ENCODE measurements around the gene MYOF. TPM values are rescaled to one million over a fixed set of nuclear protein-coding genes. Genes with fewer than 3 reads are reported as not detected.

Gene MYOF
- total and polyA plus RNA-seq, 7 experiments from 2014 or later: 0.57 to 31.2 (median 1.5) TPM; not detected in 2

DNA sequence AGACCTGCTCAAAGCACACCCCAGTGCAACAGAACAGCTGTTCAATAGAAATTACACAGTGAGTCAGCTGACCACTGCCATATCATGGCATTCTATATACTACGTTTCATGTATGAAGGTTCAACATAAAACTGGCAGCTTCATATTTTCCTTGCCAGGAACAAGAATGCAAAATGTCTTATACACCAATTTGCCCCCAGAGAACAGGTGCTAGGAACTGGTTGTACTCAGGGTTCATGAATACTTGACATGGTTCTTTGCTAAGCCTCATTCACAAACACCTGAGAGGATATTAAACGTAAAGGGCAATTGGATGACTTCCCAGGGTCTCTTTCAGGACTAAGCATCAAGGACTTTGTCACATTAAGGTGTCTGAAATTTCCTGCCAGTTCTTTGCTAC lies 6.9 kb downstream of the MYOF start:
- intact Hi-C loops (cut with micrococcal nuclease): no loop called here
- H3K36me3 ChIP-seq (ENCODE audit: control insufficient read depth in 2 of 3, insufficient read depth in 3 of 3, low read length in 3 of 3): no peaks in the 10 kb centered on the region
- ChIA-PET POLR2A (no interaction called here), CTCF (interaction anchor here (1.3 kb wide), 1 partner anchor 99 kb away, joined by 8 read pairs; no protein-coding TSS in a partner anchor)
- peaks cover 0 to 5% (median 0%) of the 10 kb centered on the region in 5 donors for H3K27me3 Mint-ChIP-seq
- H3K4me3 Mint-ChIP-seq: no peak overlapping the region
- H3K4me1 ChIP-seq (ENCODE audit: control insufficient read depth in 2 of 2, insufficient read depth in 2 of 2, low read length in 2 of 2): no peaks in the 10 kb centered on the region
- no peak for ATAC-seq
- no peak overlapping the region for H3K27ac Mint-ChIP-seq
- H3K4me1 Mint-ChIP-seq: peaks cover 0 to 5% (median 0%) of the 10 kb centered on the region in 7 donors
- no peak overlapping the region for H3K27ac ChIP-seq (ENCODE audit: low read depth, low read length)
- no peaks in the 10 kb centered on the region for H3K9me3 ChIP-seq (ENCODE audit: control insufficient read depth in 2 of 3, low read length in 3 of 3)
- H3K27me3 ChIP-seq (ENCODE audit: control insufficient read depth in 2 of 2, insufficient read depth in 2 of 2, low read length in 2 of 2): no peaks in the 10 kb centered on the region
- no peak overlapping the region for H3K4me3 ChIP-seq (ENCODE audit: low read length)
- no peak for DNase-seq
- H3K9me3 Mint-ChIP-seq: no peaks in the 10 kb centered on the region
- H3K36me3 Mint-ChIP-seq: no peaks in the 10 kb centered on the region

DNA sequence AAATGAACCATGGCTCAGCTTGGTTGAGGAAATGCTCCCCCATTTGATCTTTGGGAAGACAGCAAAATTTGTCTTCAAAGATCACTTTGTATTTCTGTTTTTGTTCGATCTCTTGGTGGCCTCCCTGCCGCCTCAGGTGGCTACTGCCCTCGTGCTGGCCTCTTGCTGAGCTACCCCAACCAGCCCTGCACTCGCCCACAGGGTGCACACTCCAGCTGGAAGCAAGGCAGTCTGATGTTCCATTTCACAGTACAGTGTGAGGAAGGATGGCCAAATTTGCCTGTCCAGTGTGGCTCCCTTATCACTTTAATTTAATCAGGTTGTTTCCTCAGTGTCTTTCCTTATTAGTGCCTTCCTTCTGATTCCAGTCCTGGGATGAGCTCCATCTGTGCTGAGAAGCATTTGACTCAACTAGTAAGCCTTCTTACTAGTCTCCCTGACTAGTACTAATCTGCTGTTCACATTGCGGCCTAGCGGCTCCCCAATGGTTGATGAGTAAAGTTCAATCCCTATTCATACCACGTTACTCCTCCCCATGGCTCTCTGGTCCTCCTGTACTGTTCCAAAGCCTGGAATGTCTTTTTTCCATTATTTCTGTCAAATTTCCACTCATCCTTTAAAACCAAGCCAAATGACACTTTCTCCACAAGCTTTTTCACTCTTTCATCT lies 8.2 kb downstream of the MYOF start:
- no peak overlapping the region for H3K4me3 ChIP-seq (ENCODE audit: low read length)
- DNase-seq (no peak), ATAC-seq (no peak)
- ChIA-PET CTCF (interaction anchor here (1.6 to 2.1 kb wide), 2 partner anchors 8 to 98 kb away, joined by 6 to 12 read pairs; partner anchors contain the start of gene MYOF), POLR2A (no interaction called here)
- H3K4me3 Mint-ChIP-seq: no peak overlapping the region
- H3K36me3 ChIP-seq (ENCODE audit: control insufficient read depth in 2 of 3, insufficient read depth in 3 of 3, low read length in 3 of 3): no peaks in the 10 kb centered on the region
- peaks cover 0 to 5% (median 0%) of the 10 kb centered on the region in 5 donors for H3K27me3 Mint-ChIP-seq
- H3K9me3 ChIP-seq (ENCODE audit: control insufficient read depth in 2 of 3, low read length in 3 of 3): no peaks in the 10 kb centered on the region
- H3K36me3 Mint-ChIP-seq: no peaks in the 10 kb centered on the region
- no peaks in the 10 kb centered on the region for H3K27me3 ChIP-seq (ENCODE audit: control insufficient read depth in 2 of 2, insufficient read depth in 2 of 2, low read length in 2 of 2)
- intact Hi-C loops (cut with micrococcal nuclease): no loop called here
- H3K4me1 ChIP-seq (ENCODE audit: control insufficient read depth in 2 of 2, insufficient read depth in 2 of 2, low read length in 2 of 2): no peaks in the 10 kb centered on the region
- no peak overlapping the region for H3K27ac ChIP-seq (ENCODE audit: low read depth, low read length)
- H3K27ac Mint-ChIP-seq: no peak overlapping the region
- H3K4me1 Mint-ChIP-seq: peaks cover 0 to 4% (median 0%) of the 10 kb centered on the region in 7 donors
- no peaks in the 10 kb centered on the region for H3K9me3 Mint-ChIP-seq

DNA sequence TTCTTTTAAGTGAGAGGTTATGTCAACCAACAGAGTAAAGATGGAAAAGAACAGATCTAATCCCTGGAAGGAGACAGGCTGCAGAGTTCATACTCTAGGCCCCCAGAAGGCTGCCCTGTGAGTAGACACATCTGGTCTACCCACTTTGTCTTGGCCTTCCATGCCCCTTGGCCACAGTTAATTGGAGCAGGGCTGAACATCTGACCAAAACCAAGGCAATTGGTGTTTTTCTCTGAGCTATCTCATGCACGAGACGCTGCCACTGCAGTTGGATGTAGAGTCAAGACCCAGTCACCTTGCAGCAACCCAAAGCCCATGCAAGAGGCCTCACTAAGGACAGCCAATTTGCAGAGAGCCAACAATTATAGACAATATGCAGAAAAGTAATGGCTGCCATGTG lies 9.0 kb downstream of the MYOF start:
- no peaks in the 10 kb centered on the region for H3K9me3 ChIP-seq (ENCODE audit: control insufficient read depth in 2 of 3, low read length in 3 of 3)
- H3K4me1 ChIP-seq (ENCODE audit: control insufficient read depth in 2 of 2, insufficient read depth in 2 of 2, low read length in 2 of 2): no peaks in the 10 kb centered on the region
- no peak overlapping the region for H3K4me3 Mint-ChIP-seq
- ChIA-PET CTCF (interaction anchor here (1.6 to 2.1 kb wide), 2 partner anchors 9 to 97 kb away, joined by 6 to 12 read pairs; partner anchors contain the start of gene MYOF), POLR2A (no interaction called here)
- no peaks in the 10 kb centered on the region for H3K9me3 Mint-ChIP-seq
- DNase-seq (no peak), ATAC-seq (no peak)
- no peak overlapping the region for H3K4me3 ChIP-seq (ENCODE audit: low read length)
- H3K4me1 Mint-ChIP-seq: peaks cover 0 to 4% (median 0%) of the 10 kb centered on the region in 7 donors
- H3K27ac Mint-ChIP-seq: no peak overlapping the region
- no peak overlapping the region for H3K27ac ChIP-seq (ENCODE audit: low read depth, low read length)
- no peaks in the 10 kb centered on the region for H3K27me3 ChIP-seq (ENCODE audit: control insufficient read depth in 2 of 2, insufficient read depth in 2 of 2, low read length in 2 of 2)
- no peaks in the 10 kb centered on the region for H3K36me3 ChIP-seq (ENCODE audit: control insufficient read depth in 2 of 3, insufficient read depth in 3 of 3, low read length in 3 of 3)
- H3K36me3 Mint-ChIP-seq: no peaks in the 10 kb centered on the region
- peaks cover 0 to 5% (median 0%) of the 10 kb centered on the region in 5 donors for H3K27me3 Mint-ChIP-seq
- intact Hi-C loops (cut with micrococcal nuclease): no loop called here

DNA sequence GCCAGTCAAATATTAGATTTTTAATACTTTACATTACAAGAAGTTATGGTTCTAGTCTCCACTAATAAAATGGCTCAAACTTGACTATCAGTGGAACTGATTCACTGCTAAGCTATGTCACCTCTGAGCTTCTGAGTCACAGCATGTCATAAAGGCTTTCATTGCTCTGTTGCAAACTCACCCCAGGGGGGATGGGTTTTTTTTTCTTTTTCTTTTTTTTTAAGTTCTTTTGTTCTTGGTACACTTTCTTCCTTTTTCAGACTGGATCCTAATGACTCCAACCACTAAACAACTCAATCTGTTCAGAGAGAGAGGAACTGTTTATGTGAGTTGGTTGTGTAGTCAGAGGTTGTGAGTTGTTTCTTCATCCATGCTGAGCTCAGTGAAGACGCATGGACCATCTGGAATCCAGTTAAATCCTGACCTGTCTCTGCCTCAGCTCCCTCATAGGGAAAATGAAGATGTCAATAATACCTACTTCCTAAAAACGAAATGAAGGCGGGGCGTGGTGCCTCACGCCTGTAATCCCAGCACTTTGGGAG lies 11.0 kb downstream of the MYOF start:
- Mint-ChIP-seq H3K4me1 (peaks cover 0 to 4% (median 0%) of the 10 kb centered on the region in 7 donors), H3K9me3 (no peaks in the 10 kb centered on the region), H3K36me3 (peaks cover 0 to 3% (median 0%) of the 10 kb centered on the region in 5 donors), H3K4me3 (no peak overlapping the region), H3K27me3 (no peaks in the 10 kb centered on the region), H3K27ac (no peak overlapping the region)
- no peak overlapping the region for H3K27ac ChIP-seq (ENCODE audit: low read depth, low read length)
- DNase-seq (no peak), ATAC-seq (peak; percentile 68)
- no peak overlapping the region for H3K4me3 ChIP-seq (ENCODE audit: low read length)
- no peaks in the 10 kb centered on the region for H3K4me1 ChIP-seq (ENCODE audit: control insufficient read depth in 2 of 2, insufficient read depth in 2 of 2, low read length in 2 of 2)
- intact Hi-C loops (cut with micrococcal nuclease): no loop called here
- CTCF ChIA-PET: interaction anchor here (0.6 to 1.2 kb wide), 3 partner anchors 11 to 95 kb away, joined by 3 read pairs; partner anchors contain the start of gene MYOF
- no peaks in the 10 kb centered on the region for H3K27me3 ChIP-seq (ENCODE audit: control insufficient read depth in 2 of 2, insufficient read depth in 2 of 2, low read length in 2 of 2)
- no peaks in the 10 kb centered on the region for H3K36me3 ChIP-seq (ENCODE audit: control insufficient read depth in 2 of 3, insufficient read depth in 3 of 3, low read length in 3 of 3)
- POLR2A ChIA-PET: interaction anchor here (0.7 to 1.3 kb wide), 2 partner anchors 10 to 11 kb away, joined by 4 read pairs; partner anchors contain the start of gene MYOF
- H3K9me3 ChIP-seq (ENCODE audit: control insufficient read depth in 2 of 3, low read length in 3 of 3): no peaks in the 10 kb centered on the region

DNA sequence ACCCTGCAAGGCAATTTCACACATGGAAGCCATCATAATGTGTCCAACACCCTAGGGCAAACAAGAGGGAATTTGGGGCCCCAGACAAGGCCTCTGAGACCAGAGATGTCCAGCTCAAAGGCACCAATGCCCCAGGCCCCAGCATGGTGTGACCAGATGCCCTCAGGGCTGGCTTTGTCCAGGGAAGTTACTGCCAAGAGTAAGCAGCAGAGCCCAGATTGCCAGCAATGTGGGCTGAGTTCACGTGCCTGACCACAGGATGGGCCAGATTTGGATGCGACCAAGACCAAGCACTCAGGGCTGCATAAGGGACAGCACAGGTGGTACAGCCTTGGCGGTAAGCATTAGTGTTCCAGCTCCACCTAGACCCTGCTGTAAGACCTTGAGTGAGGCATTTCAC lies 12.7 kb downstream of the MYOF start:
- CTCF ChIA-PET: interaction anchor here (1.3 kb wide), 1 partner anchor 93 kb away, joined by 4 read pairs; no protein-coding TSS in a partner anchor
- ATAC-seq: no peak
- Mint-ChIP-seq H3K36me3 (peaks cover 0 to 3% (median 0%) of the 10 kb centered on the region in 5 donors), H3K27ac (no peak overlapping the region), H3K4me3 (no peak overlapping the region), H3K27me3 (no peaks in the 10 kb centered on the region), H3K9me3 (no peaks in the 10 kb centered on the region), H3K4me1 (peaks cover 0 to 7% (median 0%) of the 10 kb centered on the region in 7 donors)
- no peaks in the 10 kb centered on the region for H3K9me3 ChIP-seq (ENCODE audit: control insufficient read depth in 2 of 3, low read length in 3 of 3)
- H3K36me3 ChIP-seq (ENCODE audit: control insufficient read depth in 2 of 3, insufficient read depth in 3 of 3, low read length in 3 of 3): no peaks in the 10 kb centered on the region
- H3K27ac ChIP-seq (ENCODE audit: low read depth, low read length): no peak overlapping the region
- intact Hi-C loops (cut with micrococcal nuclease): no loop called here
- H3K27me3 ChIP-seq (ENCODE audit: control insufficient read depth in 2 of 2, insufficient read depth in 2 of 2, low read length in 2 of 2): no peaks in the 10 kb centered on the region
- POLR2A ChIA-PET: no interaction called here
- no peaks in the 10 kb centered on the region for H3K4me1 ChIP-seq (ENCODE audit: control insufficient read depth in 2 of 2, insufficient read depth in 2 of 2, low read length in 2 of 2)
- H3K4me3 ChIP-seq (ENCODE audit: low read length): no peak overlapping the region
- no peak for DNase-seq

DNA sequence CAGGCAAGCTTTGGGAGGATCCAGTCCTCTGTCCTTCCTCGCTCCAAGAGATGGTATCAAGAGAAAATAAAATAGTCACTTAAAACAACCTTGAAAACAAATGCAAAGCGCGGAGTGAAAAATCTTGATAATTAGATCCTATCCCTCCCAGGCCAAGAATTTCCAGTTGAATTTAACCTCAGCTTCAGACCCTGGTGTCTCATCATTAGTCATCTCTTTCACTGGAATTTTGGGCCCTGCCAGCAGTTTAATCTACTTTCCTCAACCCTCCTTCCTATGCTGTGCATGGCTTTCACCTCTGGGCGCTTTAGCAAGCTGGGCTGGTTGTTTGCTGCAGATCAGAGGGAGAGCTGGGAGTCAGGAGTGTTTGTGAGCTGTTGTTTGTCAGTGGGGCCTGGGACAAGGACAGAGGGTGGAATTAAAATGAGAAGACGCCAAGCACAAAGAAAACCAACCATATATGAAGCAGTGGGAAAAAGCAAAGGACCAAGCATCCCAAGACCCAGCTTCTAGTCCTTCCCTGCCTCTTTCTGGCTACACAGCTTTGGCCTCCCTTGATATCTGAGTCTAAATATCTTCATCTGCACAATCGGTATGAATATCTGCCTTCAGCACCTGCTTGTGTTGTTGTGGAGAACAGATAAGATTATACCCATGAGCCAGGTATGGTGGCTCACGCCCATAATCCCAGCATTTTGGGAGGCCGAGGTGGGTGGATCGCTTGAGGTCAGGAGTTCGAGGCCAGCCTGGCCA lies 13.5 kb downstream of the MYOF start:
- no peak overlapping the region for H3K27ac Mint-ChIP-seq
- Histone ChIP-seq H3K27ac (ENCODE audit: low read depth, low read length) (no peak overlapping the region), H3K27me3 (ENCODE audit: control insufficient read depth in 2 of 2, insufficient read depth in 2 of 2, low read length in 2 of 2) (no peaks in the 10 kb centered on the region), H3K4me1 (ENCODE audit: control insufficient read depth in 2 of 2, insufficient read depth in 2 of 2, low read length in 2 of 2) (no peaks in the 10 kb centered on the region), H3K36me3 (ENCODE audit: control insufficient read depth in 2 of 3, insufficient read depth in 3 of 3, low read length in 3 of 3) (no peaks in the 10 kb centered on the region), H3K4me3 (ENCODE audit: low read length) (no peak overlapping the region), H3K9me3 (ENCODE audit: control insufficient read depth in 2 of 3, low read length in 3 of 3) (no peaks in the 10 kb centered on the region)
- intact Hi-C loops (cut with micrococcal nuclease): no loop called here
- no peaks in the 10 kb centered on the region for H3K9me3 Mint-ChIP-seq
- ChIA-PET POLR2A (no interaction called here), CTCF (interaction anchor here (1.3 kb wide), 1 partner anchor 93 kb away, joined by 4 read pairs; no protein-coding TSS in a partner anchor)
- peaks cover 0 to 7% (median 0%) of the 10 kb centered on the region in 7 donors for H3K4me1 Mint-ChIP-seq
- H3K36me3 Mint-ChIP-seq: peaks cover 0 to 3% (median 0%) of the 10 kb centered on the region in 5 donors
- no peak overlapping the region for H3K4me3 Mint-ChIP-seq
- H3K27me3 Mint-ChIP-seq: no peaks in the 10 kb centered on the region
- ATAC-seq: no peak
- DNase-seq: no peak

Data from naive thymus-derived CD4-positive, alpha-beta T cell (primary cell).